Measurements from ENCODE around the gene DYNC1H1.

The DYNC1H1 gene

GRCh38 chr14:102005336-102005735, 41.0 kb downstream of the DYNC1H1 start:
- no peak for DNase-seq

- DNase-seq: no peak
Observed at GRCh38 chr14:102007916-102008418, 43.6 kb downstream of the DYNC1H1 start.

- DNase-seq: no peak
Observed at GRCh38 chr14:102008891-102009290, 44.5 kb downstream of the DYNC1H1 start.

GRCh38 chr14:102011631-102012030, 47.3 kb downstream of the DYNC1H1 start:
- DNase-seq: no peak

- no peak for DNase-seq
Observed at GRCh38 chr14:102012336-102012735, 48.0 kb downstream of the DYNC1H1 start.

GRCh38 chr14:102013669-102014200, 49.4 kb downstream of the DYNC1H1 start:
- DNase-seq: no peak

GRCh38 chr14:102015045-102015685, 50.8 kb downstream of the DYNC1H1 start:
- DNase-seq: no peak

GRCh38 chr14:102015771-102016170, 51.4 kb downstream of the DYNC1H1 start:
- DNase-seq: no peak

- no peak for DNase-seq
Observed at GRCh38 chr14:102016420-102017090, 52.2 kb downstream of the DYNC1H1 start.

- no peak for DNase-seq
Observed at GRCh38 chr14:102018251-102018650, 53.9 kb downstream of the DYNC1H1 start.

GRCh38 chr14:102019006-102019540, 54.7 kb downstream of the DYNC1H1 start:
- no peak for DNase-seq

- peak; percentile 20 for DNase-seq
Observed at GRCh38 chr14:102020058-102020971, 55.9 kb downstream of the DYNC1H1 start.

GRCh38 chr14:102026934-102027333, 62.6 kb downstream of the DYNC1H1 start:
- no peak for DNase-seq

GRCh38 chr14:102027951-102028350, 63.6 kb downstream of the DYNC1H1 start:
- no peak for DNase-seq

GRCh38 chr14:102028733-102029132, 64.4 kb downstream of the DYNC1H1 start:
- no peak for DNase-seq

GRCh38 chr14:102029956-102030355, 65.6 kb downstream of the DYNC1H1 start:
- no peak for DNase-seq

GRCh38 chr14:102033241-102033640, 68.9 kb downstream of the DYNC1H1 start:
- DNase-seq: no peak

GRCh38 chr14:102034301-102034700, 69.9 kb downstream of the DYNC1H1 start:
- no peak for DNase-seq

- DNase-seq: no peak
Observed at GRCh38 chr14:102035914-102036313, 71.5 kb downstream of the DYNC1H1 start.

- DNase-seq: no peak
Observed at GRCh38 chr14:102037686-102038085, 73.3 kb downstream of the DYNC1H1 start.

GRCh38 chr14:102039157-102039556, 74.8 kb downstream of the DYNC1H1 start:
- no peak for DNase-seq

- no peak for DNase-seq
Observed at GRCh38 chr14:102040153-102040552, 75.8 kb downstream of the DYNC1H1 start.

GRCh38 chr14:102042699-102043098, 78.3 kb downstream of the DYNC1H1 start:
- DNase-seq: no peak
